ENCODE measurements around the gene ANKLE1.

ANKLE1 gene

DNA sequence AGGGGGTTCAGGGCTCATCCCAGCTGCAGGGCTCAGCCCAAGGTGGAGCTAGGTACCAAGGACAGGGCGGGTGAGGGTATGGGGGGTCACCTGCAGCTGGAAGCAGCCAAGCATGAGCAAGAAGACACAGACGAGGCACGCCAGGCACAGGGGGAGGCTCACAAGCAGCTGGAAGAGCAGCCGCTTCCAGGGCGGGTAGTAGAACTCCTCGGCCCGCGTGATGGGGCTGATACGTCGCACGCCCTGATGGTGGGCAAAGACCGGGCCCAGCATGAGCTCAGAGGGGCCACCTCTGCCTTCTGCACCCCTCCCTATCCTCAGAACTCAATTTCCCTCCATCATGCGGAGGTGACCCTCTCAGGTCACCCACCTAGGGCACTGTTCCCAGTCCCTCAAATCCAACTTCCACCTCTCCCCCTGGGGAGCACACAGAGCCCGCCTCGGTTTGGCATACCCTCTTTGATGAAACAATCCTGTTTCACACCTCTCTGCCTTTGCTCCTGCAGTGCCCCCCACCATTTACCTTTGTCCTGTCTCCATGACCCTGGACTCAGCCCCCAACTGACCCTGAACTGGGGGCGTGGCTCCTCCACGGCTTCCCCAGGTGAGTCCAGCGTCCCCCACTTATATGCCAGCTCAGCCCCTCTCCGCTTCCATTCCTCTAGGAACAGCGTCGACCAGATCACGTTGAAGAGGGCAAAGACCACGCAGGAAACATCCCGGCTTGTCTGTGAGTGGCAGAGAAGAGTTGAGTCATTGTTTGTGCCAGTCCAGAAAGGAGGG is 48.8 kb downstream of the ANKLE1 start:
- CTCF ChIA-PET = interaction anchor here (0.6 to 1.6 kb wide), 3 partner anchors 15 to 43 kb away, joined by 3 to 8 read pairs (median 4); no protein-coding TSS in a partner anchor
- no peaks in the 10 kb centered on the region for H3K36me3 ChIP-seq (ENCODE audit: control insufficient read depth in 4 of 4, insufficient read depth in 4 of 4, low read length in 3 of 4)
- peaks cover 0 to 12% (median 0%) of the 10 kb centered on the region in 5 experiments for H3K27me3 ChIP-seq (replicated peaks in 2 of 5; ENCODE audit: control insufficient read depth in 4 of 5, insufficient read depth in 5 of 5, low read length in 4 of 5)
- H3K4me3 ChIP-seq (ENCODE audit: control insufficient read depth in 1 of 7, extremely low read depth in 1 of 7, insufficient read depth in 4 of 7, low read depth in 2 of 7, low read length in 6 of 7) = no peak overlapping the region
- H3K9me3 ChIP-seq (ENCODE audit: control extremely low read depth in 1 of 5, control insufficient read depth in 4 of 5, insufficient read depth in 2 of 5, low read depth in 1 of 5, low read length in 4 of 5) = no peaks in the 10 kb centered on the region
- DNase-seq = no peak
- no peak overlapping the region for H3K27ac ChIP-seq (ENCODE audit: insufficient read depth in 1 of 2, low read depth in 1 of 2, low read length in 2 of 2, poor library complexity in 1 of 2, severe bottlenecking in 2 of 2)
- POLR2A ChIA-PET = interaction anchor here (1.1 kb wide), 1 partner anchor 15 kb away, joined by 3 read pairs; no protein-coding TSS in a partner anchor
- peaks cover 0 to 38% (median 31%) of the 10 kb centered on the region in 4 experiments for H3K4me1 ChIP-seq (ENCODE audit: control extremely low read depth in 1 of 4, control insufficient read depth in 4 of 4, insufficient read depth in 4 of 4, low read length in 3 of 4)
- 94% methylated on average over 15 of the region's 24 CpGs for WGBS (ENCODE audit: insufficient coverage)

DNA sequence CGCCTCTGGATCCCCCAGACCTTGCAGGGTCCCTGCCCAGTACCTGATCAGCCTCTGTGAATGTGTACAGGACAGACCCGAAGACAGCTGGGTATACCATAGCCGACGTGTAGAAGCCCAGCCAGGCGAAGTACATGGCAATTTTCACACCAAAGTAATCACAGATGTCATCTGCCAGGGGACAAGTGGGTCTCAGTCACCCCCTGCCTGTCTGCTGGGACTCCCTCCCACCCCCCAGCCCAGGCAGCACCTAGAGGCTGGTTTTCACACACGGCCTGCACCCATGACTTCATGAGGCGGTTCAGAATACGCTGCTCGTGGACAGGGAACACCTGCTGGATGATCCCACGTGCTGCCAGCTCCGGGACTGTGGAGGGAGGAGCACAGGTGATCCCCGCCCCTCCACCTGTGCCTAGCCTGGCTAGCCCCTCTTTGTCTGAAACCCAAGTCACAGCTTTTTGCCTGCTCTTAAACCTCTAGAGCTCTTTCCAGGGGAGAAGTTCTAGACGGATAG is 49.4 kb downstream of the ANKLE1 start:
- no peak for DNase-seq
- Histone ChIP-seq H3K4me3 (ENCODE audit: control insufficient read depth in 1 of 7, extremely low read depth in 1 of 7, insufficient read depth in 4 of 7, low read depth in 2 of 7, low read length in 6 of 7) (no peak overlapping the region), H3K36me3 (ENCODE audit: control insufficient read depth in 4 of 4, insufficient read depth in 4 of 4, low read length in 3 of 4) (no peaks in the 10 kb centered on the region), H3K9me3 (ENCODE audit: control extremely low read depth in 1 of 5, control insufficient read depth in 4 of 5, insufficient read depth in 2 of 5, low read depth in 1 of 5, low read length in 4 of 5) (no peaks in the 10 kb centered on the region), H3K27ac (ENCODE audit: insufficient read depth in 1 of 2, low read depth in 1 of 2, low read length in 2 of 2, poor library complexity in 1 of 2, severe bottlenecking in 2 of 2) (no peak overlapping the region), H3K27me3 (replicated peaks in 2 of 5; ENCODE audit: control insufficient read depth in 4 of 5, insufficient read depth in 5 of 5, low read length in 4 of 5) (peaks cover 0 to 12% (median 0%) of the 10 kb centered on the region in 5 experiments), H3K4me1 (ENCODE audit: control extremely low read depth in 1 of 4, control insufficient read depth in 4 of 4, insufficient read depth in 4 of 4, low read length in 3 of 4) (peaks cover 0 to 41% (median 36%) of the 10 kb centered on the region in 4 experiments)
- CTCF ChIA-PET = interaction anchor here (0.5 to 1.6 kb wide), 3 partner anchors 14 to 1165 kb away, joined by 4 to 8 read pairs (median 4); no protein-coding TSS in a partner anchor
- POLR2A ChIA-PET = interaction anchor here (1.1 kb wide), 1 partner anchor 16 kb away, joined by 3 read pairs; no protein-coding TSS in a partner anchor
- WGBS (ENCODE audit: insufficient coverage) = 98% methylated on average over 11 of the region's 13 CpGs

GRCh38 chr19:17332360-17332676 is 50.6 kb downstream of the ANKLE1 start:
- ChIA-PET CTCF (interaction anchor here (0.8 to 2.4 kb wide), 6 partner anchors 8 to 57 kb away, joined by 3 to 11 read pairs (median 5); partner anchors contain the start of gene ABHD8), POLR2A (interaction anchor here (1.0 kb wide), 1 partner anchor 15 kb away, joined by 3 read pairs; no protein-coding TSS in a partner anchor)
- 97% methylated on average over 7 of the region's 8 CpGs for WGBS (ENCODE audit: insufficient coverage)
- H3K4me1 ChIP-seq (ENCODE audit: control extremely low read depth in 1 of 4, control insufficient read depth in 4 of 4, insufficient read depth in 4 of 4, low read length in 3 of 4) = peaks cover 0 to 49% (median 39%) of the 10 kb centered on the region in 4 experiments
- H3K4me3 ChIP-seq (ENCODE audit: control insufficient read depth in 1 of 7, extremely low read depth in 1 of 7, insufficient read depth in 4 of 7, low read depth in 2 of 7, low read length in 6 of 7) = no peak overlapping the region
- no peaks in the 10 kb centered on the region for H3K9me3 ChIP-seq (ENCODE audit: control extremely low read depth in 1 of 5, control insufficient read depth in 4 of 5, insufficient read depth in 2 of 5, low read depth in 1 of 5, low read length in 4 of 5)
- H3K36me3 ChIP-seq (ENCODE audit: control insufficient read depth in 4 of 4, insufficient read depth in 4 of 4, low read length in 3 of 4) = no peaks in the 10 kb centered on the region
- peaks cover 0 to 12% (median 0%) of the 10 kb centered on the region in 5 experiments for H3K27me3 ChIP-seq (replicated peaks in 2 of 5; ENCODE audit: control insufficient read depth in 4 of 5, insufficient read depth in 5 of 5, low read length in 4 of 5)
- no peak overlapping the region for H3K27ac ChIP-seq (ENCODE audit: insufficient read depth in 1 of 2, low read depth in 1 of 2, low read length in 2 of 2, poor library complexity in 1 of 2, severe bottlenecking in 2 of 2)
- no peak for DNase-seq

DNA sequence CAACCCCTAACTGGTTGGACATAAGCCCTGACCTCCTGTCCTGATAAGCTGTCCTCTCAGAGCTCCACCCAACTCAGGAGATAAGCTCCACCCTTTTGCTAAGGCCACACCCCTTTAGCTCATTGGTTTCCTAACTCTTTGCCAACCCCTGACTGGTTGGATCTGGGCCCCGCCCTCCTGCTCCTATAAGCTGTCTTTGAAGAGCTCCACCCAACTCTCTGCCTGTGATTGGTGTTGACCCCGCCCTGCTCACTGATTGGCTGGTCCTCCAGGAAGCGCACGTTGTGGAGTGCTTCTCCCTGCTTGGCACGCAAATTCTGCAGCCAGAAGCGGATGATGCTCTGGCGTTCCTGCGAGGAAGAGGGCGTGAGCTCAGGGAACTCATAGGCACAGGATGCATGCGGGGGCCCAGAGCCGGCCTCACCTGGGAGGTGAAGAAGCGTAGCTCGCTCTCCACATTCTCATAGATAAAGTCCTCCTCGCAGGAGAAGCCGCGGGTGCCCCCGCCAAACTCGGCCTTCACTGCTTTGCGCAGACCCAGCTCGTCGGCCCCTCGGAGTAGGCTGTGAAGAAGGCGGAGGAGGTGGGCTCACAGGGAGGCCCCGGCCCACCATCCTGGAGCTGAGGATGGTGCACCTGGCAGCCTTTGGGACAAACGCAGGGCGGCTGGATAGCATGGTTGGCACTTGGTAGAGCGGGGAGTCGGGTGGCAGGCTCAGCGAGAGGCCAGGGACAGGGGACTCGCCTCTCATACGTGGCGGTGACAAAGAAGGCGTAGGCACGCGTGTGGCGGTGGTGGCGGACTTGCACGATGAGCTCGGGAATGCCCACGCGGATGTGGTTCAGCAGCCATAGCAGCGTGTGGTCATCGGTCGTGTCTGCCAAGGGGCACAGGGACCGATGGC is 51.2 kb downstream of the ANKLE1 start:
- ChIA-PET POLR2A (interaction anchor here (1.0 kb wide), 1 partner anchor 15 kb away, joined by 3 read pairs; no protein-coding TSS in a partner anchor), CTCF (interaction anchor here (0.6 to 2.4 kb wide), 8 partner anchors 9 to 76 kb away, joined by 3 to 11 read pairs (median 4); partner anchors contain the start of gene ABHD8)

DNA sequence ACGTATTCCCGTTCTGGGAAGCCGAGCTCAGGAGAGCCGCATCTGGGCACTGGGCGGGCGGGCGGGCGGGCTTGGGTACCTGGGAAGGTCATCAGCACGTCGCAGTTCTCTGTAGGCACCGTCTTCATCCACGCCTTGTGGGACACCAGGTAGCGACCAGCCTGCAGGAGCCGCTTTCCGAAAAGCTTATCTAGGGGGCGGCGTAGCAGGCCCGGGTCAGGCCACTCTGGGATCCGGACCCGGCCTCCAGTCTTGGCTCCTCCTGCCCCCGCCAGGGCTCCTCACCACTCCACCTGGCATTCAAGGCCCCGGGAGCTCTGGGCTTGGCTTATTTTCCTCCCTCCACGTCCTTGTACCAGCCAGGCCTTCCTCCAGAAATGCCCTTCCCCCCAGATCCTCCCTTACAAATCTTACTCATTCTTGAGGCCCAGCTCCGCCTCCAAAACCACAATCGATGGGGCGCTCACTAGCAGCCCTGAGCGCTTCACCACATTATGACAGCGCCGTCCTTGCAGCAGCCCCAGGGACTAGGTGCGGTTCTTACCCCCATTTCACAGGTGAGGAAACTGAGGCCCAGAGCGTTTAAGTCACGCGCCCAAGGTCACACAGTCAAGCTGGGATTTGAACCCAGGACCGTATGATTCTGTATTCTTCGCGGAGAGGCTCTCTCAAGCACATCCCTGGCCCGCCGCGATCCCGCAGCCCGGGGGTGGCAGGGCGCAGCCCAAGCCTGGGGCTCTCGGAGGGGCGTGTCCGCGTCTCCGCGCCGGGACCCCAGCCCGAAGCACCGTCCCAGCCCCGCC is 52.1 kb downstream of the ANKLE1 start:
- H3K27ac ChIP-seq (ENCODE audit: insufficient read depth in 1 of 2, low read depth in 1 of 2, low read length in 2 of 2, poor library complexity in 1 of 2, severe bottlenecking in 2 of 2) = no peak overlapping the region
- 30% methylated on average over 44 of the region's 52 CpGs for WGBS (ENCODE audit: insufficient coverage)
- peak; percentile 83 to 95 (median 94) for DNase-seq
- peaks cover 0 to 12% (median 0%) of the 10 kb centered on the region in 5 experiments for H3K27me3 ChIP-seq (replicated peaks in 2 of 5; ENCODE audit: control insufficient read depth in 4 of 5, insufficient read depth in 5 of 5, low read length in 4 of 5)
- no peaks in the 10 kb centered on the region for H3K9me3 ChIP-seq (ENCODE audit: control extremely low read depth in 1 of 5, control insufficient read depth in 4 of 5, insufficient read depth in 2 of 5, low read depth in 1 of 5, low read length in 4 of 5)
- peaks cover 0 to 56% (median 49%) of the 10 kb centered on the region in 4 experiments for H3K4me1 ChIP-seq (ENCODE audit: control extremely low read depth in 1 of 4, control insufficient read depth in 4 of 4, insufficient read depth in 4 of 4, low read length in 3 of 4)
- ChIA-PET POLR2A (no interaction called here), CTCF (interaction anchor here (1.2 to 2.4 kb wide), 3 partner anchors 10 to 31 kb away, joined by 4 to 11 read pairs (median 8); partner anchors contain the start of gene ABHD8)
- H3K36me3 ChIP-seq (ENCODE audit: control insufficient read depth in 4 of 4, insufficient read depth in 4 of 4, low read length in 3 of 4) = peaks cover 0 to 3% (median 2%) of the 10 kb centered on the region in 4 experiments
- peak overlapping the region; percentile 52 to 90 (median 80) for H3K4me3 ChIP-seq (ENCODE audit: control insufficient read depth in 1 of 7, extremely low read depth in 1 of 7, insufficient read depth in 4 of 7, low read depth in 2 of 7, low read length in 6 of 7)

More for the DNA sequence above, 51.2 kb downstream of the ANKLE1 start:
- H3K9me3 ChIP-seq (ENCODE audit: control extremely low read depth in 1 of 5, control insufficient read depth in 4 of 5, insufficient read depth in 2 of 5, low read depth in 1 of 5, low read length in 4 of 5) = no peaks in the 10 kb centered on the region
- H3K4me3 ChIP-seq (ENCODE audit: control insufficient read depth in 1 of 7, extremely low read depth in 1 of 7, insufficient read depth in 4 of 7, low read depth in 2 of 7, low read length in 6 of 7) = no peak overlapping the region
- WGBS (ENCODE audit: insufficient coverage) = 97% methylated on average over 45 of the region's 45 CpGs
- peaks cover 0 to 12% (median 0%) of the 10 kb centered on the region in 5 experiments for H3K27me3 ChIP-seq (replicated peaks in 2 of 5; ENCODE audit: control insufficient read depth in 4 of 5, insufficient read depth in 5 of 5, low read length in 4 of 5)
- peak; percentile 72 to 87 (median 83) for DNase-seq
- H3K36me3 ChIP-seq (ENCODE audit: control insufficient read depth in 4 of 4, insufficient read depth in 4 of 4, low read length in 3 of 4) = no peaks in the 10 kb centered on the region
- no peak overlapping the region for H3K27ac ChIP-seq (ENCODE audit: insufficient read depth in 1 of 2, low read depth in 1 of 2, low read length in 2 of 2, poor library complexity in 1 of 2, severe bottlenecking in 2 of 2)
- peaks cover 0 to 54% (median 44%) of the 10 kb centered on the region in 4 experiments for H3K4me1 ChIP-seq (ENCODE audit: control extremely low read depth in 1 of 4, control insufficient read depth in 4 of 4, insufficient read depth in 4 of 4, low read length in 3 of 4)

Data from common myeloid progenitor, CD34-positive (primary cell).